ENCODE results near the gene CSTF2T. TPM values are rescaled to one million over a fixed set of nuclear protein-coding genes. Genes with fewer than 3 reads are reported as not detected.
A peak's percentile ranks its signal among the peaks of the same experiment; 100 is the strongest.

CSTF2T gene
- total and polyA plus RNA-seq, 4 donors = 6.9 to 25.2 (median 14.2) TPM

DNA sequence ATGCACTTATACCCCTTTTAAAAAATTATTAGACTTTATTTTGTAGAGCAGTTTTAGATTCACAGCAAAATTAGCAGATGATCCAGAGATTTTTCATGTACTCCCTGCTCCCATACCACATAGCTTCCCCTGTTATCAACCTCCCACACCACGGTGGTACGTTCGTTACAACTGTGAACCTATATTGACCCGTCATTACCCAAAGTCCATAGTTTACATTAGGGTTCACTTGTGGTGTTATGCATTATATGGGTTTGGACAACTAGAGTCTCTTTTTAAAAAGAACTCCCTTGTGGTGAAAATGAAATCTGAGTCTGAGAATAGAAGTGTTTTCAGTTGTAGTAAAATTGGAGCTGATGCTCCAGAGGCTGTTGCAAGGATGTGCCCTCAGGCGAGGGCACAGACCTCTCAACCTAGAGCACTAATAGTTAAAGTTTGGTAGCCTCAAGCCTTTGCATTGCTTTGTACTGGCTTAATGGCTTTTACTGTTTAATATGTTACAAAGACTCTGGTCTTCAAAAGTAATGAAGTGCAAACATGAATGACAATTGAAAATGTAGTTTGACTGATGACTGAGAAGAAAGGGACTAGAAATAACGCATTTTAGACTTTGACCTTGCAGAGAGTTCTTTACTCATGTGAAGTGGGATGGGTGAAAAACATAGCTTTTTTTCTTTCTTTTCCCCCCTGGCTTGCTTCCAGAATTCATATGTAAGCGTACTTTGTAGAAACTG lies 30.6 kb upstream of the CSTF2T start:
- Histone ChIP-seq H3K27me3 (ENCODE audit: control insufficient read depth in 1 of 2, insufficient read depth in 2 of 2, low read length in 1 of 2) (no peaks in the 10 kb centered on the region), H3K36me3 (ENCODE audit: control insufficient read depth in 1 of 2, insufficient read depth in 2 of 2, low read length in 1 of 2) (no peaks in the 10 kb centered on the region), H3K4me1 (ENCODE audit: control insufficient read depth in 1 of 2, insufficient read depth in 2 of 2, low read length in 2 of 2) (peaks cover 2 to 6% of the 10 kb centered on the region in 2 donors), H3K4me3 (ENCODE audit: low read length in 2 of 2) (no peak overlapping the region), H3K9me3 (ENCODE audit: control insufficient read depth, low read length) (no peaks in the 10 kb centered on the region), H3K27ac (ENCODE audit: low read depth in 1 of 2, low read length in 2 of 2) (no peak overlapping the region)
- 85 to 87% methylated on average over 7 of the region's 7 CpGs for WGBS, 2 donors
- ATAC-seq (ENCODE audit: low FRiP score) (no peak), DNase-seq (no peak)
- intact Hi-C loops (cut with DNase I) = loop anchor here in 1 of 2 donors (5.0 kb wide), 1 partner anchor 37 kb away; no protein-coding TSS in a partner anchor

DNA sequence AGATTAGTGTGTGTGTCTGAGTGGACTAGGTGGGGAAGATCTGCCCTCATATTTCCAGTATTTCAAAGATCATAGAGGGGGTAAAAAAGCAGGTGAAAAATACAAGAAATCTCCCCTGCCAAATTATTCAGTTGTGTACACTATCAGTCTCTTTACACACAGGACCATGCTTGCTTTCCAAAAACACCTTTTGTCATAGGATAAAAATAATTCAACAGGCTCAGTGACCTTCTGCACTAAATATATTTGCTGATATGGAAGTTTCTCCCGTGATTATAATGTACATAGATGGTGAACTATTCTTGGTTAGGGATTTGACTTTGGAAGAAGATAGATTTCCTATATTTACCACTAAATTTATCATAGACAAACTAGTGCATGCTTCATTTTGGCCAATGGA lies 24.6 kb upstream of the CSTF2T start:
- intact Hi-C loops (cut with DNase I) = no loop called here
- H3K27me3 ChIP-seq (ENCODE audit: control insufficient read depth in 1 of 2, insufficient read depth in 2 of 2, low read length in 1 of 2) = no peaks in the 10 kb centered on the region
- H3K27ac ChIP-seq (ENCODE audit: low read depth in 1 of 2, low read length in 2 of 2) = no peak overlapping the region
- WGBS, 2 donors = 14 to 15% methylated on average over 1 of the region's 1 CpG
- DNase-seq (no peak), ATAC-seq (ENCODE audit: low FRiP score) (no peak)
- no peaks in the 10 kb centered on the region for H3K36me3 ChIP-seq (ENCODE audit: control insufficient read depth in 1 of 2, insufficient read depth in 2 of 2, low read length in 1 of 2)
- no peak overlapping the region for H3K4me3 ChIP-seq (ENCODE audit: low read length in 2 of 2)
- H3K4me1 ChIP-seq (ENCODE audit: control insufficient read depth in 1 of 2, insufficient read depth in 2 of 2, low read length in 2 of 2) = peaks cover 4 to 7% of the 10 kb centered on the region in 2 donors
- no peaks in the 10 kb centered on the region for H3K9me3 ChIP-seq (ENCODE audit: control insufficient read depth, low read length)

DNA sequence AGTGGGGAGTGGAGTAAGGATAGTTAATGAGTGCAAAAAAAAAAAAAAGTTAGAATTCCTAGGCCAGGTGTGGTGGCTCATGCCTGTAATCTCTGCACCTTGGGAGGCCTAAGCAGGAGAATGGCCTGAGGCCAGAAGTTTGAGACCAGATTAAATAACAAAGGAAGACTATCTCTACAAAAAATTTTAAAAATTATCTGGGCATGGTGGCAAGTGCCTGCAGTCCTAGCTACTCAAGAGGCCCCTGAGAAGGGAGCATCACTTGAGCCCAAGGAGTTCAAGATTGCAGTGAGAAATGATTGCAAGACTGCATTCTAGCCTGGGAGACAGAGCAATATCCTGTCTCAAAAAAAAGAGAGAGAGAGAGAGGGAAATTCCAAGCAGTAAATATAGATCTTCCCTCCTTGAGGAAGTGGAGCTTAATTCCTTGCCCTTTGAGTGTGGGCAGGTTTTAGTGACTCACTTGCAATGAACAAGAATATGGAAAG lies 19.5 kb upstream of the CSTF2T start:
- H3K9me3 ChIP-seq (ENCODE audit: control insufficient read depth, low read length) = no peaks in the 10 kb centered on the region
- no peaks in the 10 kb centered on the region for H3K36me3 ChIP-seq (ENCODE audit: control insufficient read depth in 1 of 2, insufficient read depth in 2 of 2, low read length in 1 of 2)
- H3K27me3 ChIP-seq (ENCODE audit: control insufficient read depth in 1 of 2, insufficient read depth in 2 of 2, low read length in 1 of 2) = no peaks in the 10 kb centered on the region
- H3K4me3 ChIP-seq (ENCODE audit: low read length in 2 of 2) = no peak overlapping the region
- ATAC-seq (ENCODE audit: low FRiP score) = no peak
- H3K27ac ChIP-seq (ENCODE audit: low read depth in 1 of 2, low read length in 2 of 2) = peak overlapping the region; percentile 17 to 87
- peaks cover 3 to 15% of the 10 kb centered on the region in 2 donors for H3K4me1 ChIP-seq (ENCODE audit: control insufficient read depth in 1 of 2, insufficient read depth in 2 of 2, low read length in 2 of 2)
- DNase-seq = no peak
- intact Hi-C loops (cut with DNase I) = loop anchor here in 1 of 2 donors (5.0 to 10.0 kb wide), 2 partner anchors 146 to 243 kb away; no protein-coding TSS in a partner anchor

DNA sequence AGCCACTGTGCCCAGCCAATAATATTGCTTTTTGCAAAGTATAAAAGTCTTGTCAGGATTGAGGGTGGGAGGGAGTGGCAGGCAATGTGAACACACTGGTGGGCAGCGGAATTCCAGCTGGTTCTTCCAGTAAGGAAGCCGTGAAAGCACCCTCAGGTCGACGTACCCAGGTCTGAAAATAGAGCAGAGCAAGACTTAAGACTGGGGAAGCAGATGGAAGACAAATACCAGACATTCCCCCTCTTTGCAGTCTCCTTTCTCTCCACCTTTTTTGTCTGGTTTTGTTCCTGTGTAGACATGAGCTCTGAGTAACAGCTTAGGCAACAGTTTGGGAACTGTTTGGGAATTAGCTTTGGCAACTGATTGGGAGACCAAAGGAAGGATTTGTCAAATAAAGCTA lies 17.6 kb upstream of the CSTF2T start:
- WGBS, 2 donors = 13 to 16% methylated on average over 4 of the region's 4 CpGs
- Histone ChIP-seq H3K27me3 (ENCODE audit: control insufficient read depth in 1 of 2, insufficient read depth in 2 of 2, low read length in 1 of 2) (no peaks in the 10 kb centered on the region), H3K36me3 (ENCODE audit: control insufficient read depth in 1 of 2, insufficient read depth in 2 of 2, low read length in 1 of 2) (no peaks in the 10 kb centered on the region), H3K27ac (ENCODE audit: low read depth in 1 of 2, low read length in 2 of 2) (peak overlapping the region; percentile 32 to 45), H3K4me3 (ENCODE audit: low read length in 2 of 2) (no peak overlapping the region), H3K4me1 (ENCODE audit: control insufficient read depth in 1 of 2, insufficient read depth in 2 of 2, low read length in 2 of 2) (peaks cover 3 to 15% of the 10 kb centered on the region in 2 donors), H3K9me3 (ENCODE audit: control insufficient read depth, low read length) (no peaks in the 10 kb centered on the region)
- DNase-seq (peak in 1 of 2 donors; percentile 64), ATAC-seq (ENCODE audit: low FRiP score) (no peak)
- intact Hi-C loops (cut with DNase I) = loop anchor here in 1 of 2 donors (5.0 to 10.0 kb wide), 2 partner anchors 148 to 245 kb away; no protein-coding TSS in a partner anchor

DNA sequence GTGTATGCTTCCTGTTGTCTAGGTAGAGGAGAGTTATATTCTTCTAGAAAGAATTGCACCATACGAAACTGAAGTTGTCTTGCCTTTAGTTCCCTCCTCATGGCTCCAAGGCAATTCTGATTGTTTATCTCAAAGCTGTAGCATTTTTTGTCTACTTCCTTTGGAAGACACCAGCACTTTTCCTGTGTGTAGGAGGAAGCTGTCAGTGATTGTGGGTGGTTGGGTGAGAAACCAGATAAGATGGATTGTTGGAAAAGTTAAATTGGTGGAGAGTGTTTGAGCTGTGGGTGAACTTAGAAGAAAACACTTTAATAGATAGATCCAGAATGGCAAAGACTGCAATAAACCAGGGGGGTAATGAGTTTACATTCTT lies 12.1 kb upstream of the CSTF2T start:
- no peak for DNase-seq
- no peaks in the 10 kb centered on the region for H3K27me3 ChIP-seq (ENCODE audit: control insufficient read depth in 1 of 2, insufficient read depth in 2 of 2, low read length in 1 of 2)
- no peak overlapping the region for H3K4me3 ChIP-seq (ENCODE audit: low read length in 2 of 2)
- no peaks in the 10 kb centered on the region for H3K9me3 ChIP-seq (ENCODE audit: control insufficient read depth, low read length)
- no peaks in the 10 kb centered on the region for H3K36me3 ChIP-seq (ENCODE audit: control insufficient read depth in 1 of 2, insufficient read depth in 2 of 2, low read length in 1 of 2)
- peaks cover 6 to 17% of the 10 kb centered on the region in 2 donors for H3K4me1 ChIP-seq (ENCODE audit: control insufficient read depth in 1 of 2, insufficient read depth in 2 of 2, low read length in 2 of 2)
- H3K27ac ChIP-seq (ENCODE audit: low read depth in 1 of 2, low read length in 2 of 2) = peak overlapping the region; percentile 71 to 76
- intact Hi-C loops (cut with DNase I) = loop anchor here in 1 of 2 donors (10.0 kb wide), 1 partner anchor 153 kb away; no protein-coding TSS in a partner anchor
- WGBS, 2 donors = 77 to 83% methylated on average over 1 of the region's 1 CpG
- ATAC-seq (ENCODE audit: low FRiP score) = no peak

DNA sequence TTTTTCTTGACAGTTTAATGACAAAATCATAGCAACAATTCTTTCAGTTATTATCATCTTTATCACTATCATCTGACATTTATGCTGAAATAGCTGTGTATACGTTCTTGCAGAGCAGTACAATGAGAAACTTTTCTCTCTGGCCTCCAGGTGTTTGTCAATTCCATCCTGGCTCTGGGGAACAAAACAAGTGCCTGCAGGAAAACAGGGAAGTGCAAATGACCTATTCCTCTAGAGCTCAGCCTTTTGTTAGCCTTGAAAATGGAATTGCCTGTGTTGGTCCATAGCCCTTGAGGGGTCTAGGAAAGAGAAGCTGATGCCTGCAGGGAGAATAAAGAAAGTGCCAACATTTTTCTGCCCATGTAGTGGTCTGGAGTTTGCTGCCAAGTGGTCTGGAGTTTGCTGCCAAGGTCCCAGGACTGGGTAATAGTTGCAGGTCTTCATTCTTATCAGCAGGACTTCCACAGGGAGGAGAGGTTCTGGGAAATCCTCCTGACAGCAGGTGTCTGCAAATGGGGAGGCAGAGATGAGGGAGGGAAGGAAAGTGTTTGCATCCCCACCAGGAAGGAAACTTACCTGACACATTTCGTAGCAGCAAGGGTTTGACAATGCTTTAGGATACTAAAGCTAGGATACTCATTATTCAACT lies 10.1 kb upstream of the CSTF2T start:
- H3K27me3 ChIP-seq (ENCODE audit: control insufficient read depth in 1 of 2, insufficient read depth in 2 of 2, low read length in 1 of 2) = no peaks in the 10 kb centered on the region
- no peak for ATAC-seq (ENCODE audit: low FRiP score)
- no peaks in the 10 kb centered on the region for H3K36me3 ChIP-seq (ENCODE audit: control insufficient read depth in 1 of 2, insufficient read depth in 2 of 2, low read length in 1 of 2)
- no peak overlapping the region for H3K4me3 ChIP-seq (ENCODE audit: low read length in 2 of 2)
- WGBS, 2 donors = 78 to 83% methylated on average over 2 of the region's 2 CpGs
- H3K9me3 ChIP-seq (ENCODE audit: control insufficient read depth, low read length) = no peaks in the 10 kb centered on the region
- peak overlapping the region; percentile 87 to 97 for H3K27ac ChIP-seq (ENCODE audit: low read depth in 1 of 2, low read length in 2 of 2)
- no peak for DNase-seq
- intact Hi-C loops (cut with DNase I) = loop anchor here in 1 of 2 donors (5.0 to 10.0 kb wide), 3 partner anchors 505 to 717 kb away; partner anchors contain the start of gene PRKG1
- peaks cover 6 to 11% of the 10 kb centered on the region in 2 donors for H3K4me1 ChIP-seq (ENCODE audit: control insufficient read depth in 1 of 2, insufficient read depth in 2 of 2, low read length in 2 of 2)

DNA sequence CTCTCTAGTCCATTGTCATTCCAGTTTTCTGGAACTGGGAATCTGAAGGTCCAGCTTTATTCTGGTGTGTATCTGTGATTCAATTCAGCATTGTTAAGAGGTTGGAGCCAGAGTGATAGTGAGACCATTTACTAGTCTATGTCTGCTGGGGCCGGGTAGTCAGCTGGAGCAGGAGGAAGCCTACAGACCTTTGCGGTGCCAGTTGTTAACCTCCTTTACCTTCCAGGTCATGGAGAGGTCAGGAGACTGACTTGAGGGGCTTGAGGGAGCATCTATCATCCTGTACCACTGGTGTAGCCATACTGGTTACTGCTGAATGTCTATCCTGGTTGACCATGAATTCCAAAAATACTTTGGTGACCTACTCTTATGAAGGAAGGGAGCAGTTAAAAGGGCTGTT lies 9.2 kb upstream of the CSTF2T start:
- Histone ChIP-seq H3K36me3 (ENCODE audit: control insufficient read depth in 1 of 2, insufficient read depth in 2 of 2, low read length in 1 of 2) (no peaks in the 10 kb centered on the region), H3K4me1 (ENCODE audit: control insufficient read depth in 1 of 2, insufficient read depth in 2 of 2, low read length in 2 of 2) (peaks cover 6 to 11% of the 10 kb centered on the region in 2 donors), H3K4me3 (ENCODE audit: low read length in 2 of 2) (no peak overlapping the region), H3K27ac (ENCODE audit: low read depth in 1 of 2, low read length in 2 of 2) (peak overlapping the region; percentile 87 to 100), H3K9me3 (ENCODE audit: control insufficient read depth, low read length) (no peaks in the 10 kb centered on the region), H3K27me3 (ENCODE audit: control insufficient read depth in 1 of 2, insufficient read depth in 2 of 2, low read length in 1 of 2) (no peaks in the 10 kb centered on the region)
- ATAC-seq (ENCODE audit: low FRiP score) = no peak
- DNase-seq = no peak
- intact Hi-C loops (cut with DNase I) = loop anchor here in 1 of 2 donors (5.0 to 10.0 kb wide), 3 partner anchors 506 to 716 kb away; partner anchors contain the start of gene PRKG1
- 71 to 74% methylated on average over 2 of the region's 2 CpGs for WGBS, 2 donors

DNA sequence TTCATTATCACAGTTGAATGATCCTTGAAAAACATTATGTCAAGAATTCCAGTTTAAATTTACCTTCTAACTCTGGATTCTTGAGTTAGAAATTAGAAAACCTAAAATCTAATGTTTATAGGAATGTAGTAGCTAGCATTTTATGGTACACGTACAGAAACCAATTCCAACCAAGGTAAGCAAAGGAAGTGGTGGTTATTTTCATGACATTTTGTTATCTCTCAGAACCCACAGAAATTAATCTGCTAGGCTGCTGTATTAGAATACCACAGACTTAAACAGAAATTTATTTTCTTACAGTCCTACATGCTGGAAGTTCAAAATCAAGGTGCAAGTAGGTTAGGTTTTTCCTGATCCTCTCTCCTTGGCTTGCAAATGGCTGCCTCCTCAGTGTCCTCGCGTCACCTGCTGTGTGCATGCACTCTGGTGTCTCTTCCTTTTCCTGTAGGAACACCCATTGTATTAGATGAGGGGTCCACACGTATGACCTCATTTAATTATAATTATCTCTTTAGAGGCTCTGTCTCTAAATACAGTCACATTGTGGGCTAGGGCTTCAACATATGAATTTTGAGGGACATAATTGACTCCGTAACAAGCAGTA lies 8.5 kb upstream of the CSTF2T start:
- peak overlapping the region; percentile 87 to 100 for H3K27ac ChIP-seq (ENCODE audit: low read depth in 1 of 2, low read length in 2 of 2)
- H3K4me3 ChIP-seq (ENCODE audit: low read length in 2 of 2) = no peak overlapping the region
- no peaks in the 10 kb centered on the region for H3K9me3 ChIP-seq (ENCODE audit: control insufficient read depth, low read length)
- no peaks in the 10 kb centered on the region for H3K36me3 ChIP-seq (ENCODE audit: control insufficient read depth in 1 of 2, insufficient read depth in 2 of 2, low read length in 1 of 2)
- ATAC-seq (ENCODE audit: low FRiP score) (no peak), DNase-seq (no peak)
- peaks cover 7 to 11% of the 10 kb centered on the region in 2 donors for H3K4me1 ChIP-seq (ENCODE audit: control insufficient read depth in 1 of 2, insufficient read depth in 2 of 2, low read length in 2 of 2)
- intact Hi-C loops (cut with DNase I) = loop anchor here in 1 of 2 donors (5.0 to 10.0 kb wide), 3 partner anchors 507 to 716 kb away; partner anchors contain the start of gene PRKG1
- H3K27me3 ChIP-seq (ENCODE audit: control insufficient read depth in 1 of 2, insufficient read depth in 2 of 2, low read length in 1 of 2) = no peaks in the 10 kb centered on the region
- 75 to 77% methylated on average over 5 of the region's 5 CpGs for WGBS, 2 donors

Measured in aorta (tissue), 5 donors.